Lower lobe of right lung (tissue), 2 donors: ENCODE measurements around the gene ADGRL3. TPM values are rescaled to one million over a fixed set of nuclear protein-coding genes. Genes with fewer than 3 reads are reported as not detected.

Experiments used
- ATAC-seq, 2 donors: fragments of 200-7000 bp; cut with Tn5 transposase; one replicate each; pipeline ENCODE4 v1.9.1; 2020 to 2022; ENCODE audit warnings: mild to moderate bottlenecking in 2 of 2, moderate library complexity in 2 of 2
- DNase-seq: peaks from one replicate; pipeline ENCODE4 v3.0.0-alpha.2; 2020
- H3K27ac ChIP-seq: fragments of 200-600 bp; one replicate; pipeline ENCODE4 v1.8.0; 2022
- H3K27me3 ChIP-seq: fragments of 200-600 bp; one replicate; pipeline ENCODE4 v1.8.0; 2022; ENCODE audit warnings: low read depth
- H3K36me3 ChIP-seq: fragments of 200-600 bp; one replicate; pipeline ENCODE4 v1.8.0; 2022; ENCODE audit warnings: mild to moderate bottlenecking
- H3K4me1 ChIP-seq: fragments of 200-600 bp; one replicate; pipeline ENCODE4 v1.8.0; 2022
- H3K4me3 ChIP-seq: fragments of 200-600 bp; one replicate; pipeline ENCODE4 v1.8.0; 2022; ENCODE audit warnings: mild to moderate bottlenecking
- H3K9me3 ChIP-seq: fragments of 200-600 bp; one replicate; pipeline ENCODE4 v1.8.0; 2022
- CTCF ChIP-seq: fragments of 200-600 bp; IDR thresholded peaks from one replicate; pipeline ENCODE4 v1.8.0; 2022; ENCODE audit warnings: antibody characterized with exemption, mild to moderate bottlenecking
- intact Hi-C: fragments of 100-400 bp; cut with DNase I; formaldehyde crosslinking; loops from one replicate; pipeline ENCODE4 v1.11.0; 2022
- total RNA-seq: library from RNA; stranded (reverse); fragmentation: NEBNext Ultra II Directional; extraction: Animal tissue kit (Norgen Biotek cat#: 25700); gene quantifications from one replicate; pipeline ENCODE4 v1.2.1, GENCODE V29; 2021
- donor health status: DM: no; HTN: yes; CAD: no; lungs with severe emphysema.

Gene ADGRL3
- total RNA-seq, 1 donor from 2014 or later, result 6.0 TPM

GRCh38 chr4:61528595-61528994, 328.5 kb downstream of the ADGRL3 start:
- Histone ChIP-seq H3K27me3 (no peaks in the 10 kb centered on the region), H3K36me3 (no peaks in the 10 kb centered on the region), H3K9me3 (no peaks in the 10 kb centered on the region), H3K27ac (no peak overlapping the region), H3K4me1 (no peaks in the 10 kb centered on the region), H3K4me3 (no peak overlapping the region)
- intact Hi-C loops, result no loop called here
- ATAC-seq (no peak), DNase-seq (no peak)
- TF ChIP-seq CTCF, result no peak

GRCh38 chr4:61531188-61531587, 331.1 kb downstream of the ADGRL3 start:
- Histone ChIP-seq H3K36me3 (no peaks in the 10 kb centered on the region), H3K4me3 (no peak overlapping the region), H3K4me1 (no peaks in the 10 kb centered on the region), H3K27me3 (no peaks in the 10 kb centered on the region), H3K27ac (no peak overlapping the region), H3K9me3 (no peaks in the 10 kb centered on the region)
- no peak for TF ChIP-seq CTCF
- no peak for DNase-seq
- intact Hi-C loops, result no loop called here
- ATAC-seq, result no peak

DNA sequence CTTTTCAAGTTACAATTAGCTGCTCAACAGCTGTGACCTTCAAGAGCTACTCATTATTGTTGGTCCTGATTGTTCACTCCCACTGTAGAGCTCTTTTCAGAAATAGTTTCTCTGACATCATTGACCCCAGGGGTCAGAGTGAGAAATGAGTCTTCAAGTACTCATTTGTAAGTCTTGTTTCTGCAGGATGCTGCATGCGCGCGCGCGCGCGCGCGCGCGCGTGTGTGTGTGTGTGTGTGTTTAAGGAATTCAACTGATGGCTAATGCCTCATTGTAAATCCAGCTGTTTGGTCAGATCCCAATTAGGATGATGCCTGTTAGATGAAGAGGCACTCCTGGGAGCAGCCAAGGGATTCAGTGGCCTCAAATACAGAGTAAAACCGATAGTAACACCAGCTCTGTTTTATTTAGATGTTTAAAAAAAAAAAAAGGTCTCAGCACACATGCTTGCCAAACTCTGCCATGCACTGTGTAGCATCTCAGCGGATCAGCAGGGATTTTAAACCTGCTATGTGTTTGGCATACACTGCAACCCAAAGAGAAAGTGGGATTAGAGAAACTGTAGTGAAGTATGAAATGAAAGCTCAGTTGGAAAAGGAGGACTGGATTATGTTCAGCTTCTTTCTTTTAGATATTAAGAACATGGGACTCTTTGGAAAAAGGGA, 332.3 kb downstream of the ADGRL3 start:
- H3K4me1 ChIP-seq, result no peaks in the 10 kb centered on the region
- no peaks in the 10 kb centered on the region for H3K9me3 ChIP-seq
- intact Hi-C loops, result no loop called here
- DNase-seq (no peak), ATAC-seq (no peak)
- H3K27ac ChIP-seq, result no peak overlapping the region
- no peak overlapping the region for H3K4me3 ChIP-seq
- H3K27me3 ChIP-seq, result no peaks in the 10 kb centered on the region
- no peaks in the 10 kb centered on the region for H3K36me3 ChIP-seq
- TF ChIP-seq CTCF, result no peak

DNA sequence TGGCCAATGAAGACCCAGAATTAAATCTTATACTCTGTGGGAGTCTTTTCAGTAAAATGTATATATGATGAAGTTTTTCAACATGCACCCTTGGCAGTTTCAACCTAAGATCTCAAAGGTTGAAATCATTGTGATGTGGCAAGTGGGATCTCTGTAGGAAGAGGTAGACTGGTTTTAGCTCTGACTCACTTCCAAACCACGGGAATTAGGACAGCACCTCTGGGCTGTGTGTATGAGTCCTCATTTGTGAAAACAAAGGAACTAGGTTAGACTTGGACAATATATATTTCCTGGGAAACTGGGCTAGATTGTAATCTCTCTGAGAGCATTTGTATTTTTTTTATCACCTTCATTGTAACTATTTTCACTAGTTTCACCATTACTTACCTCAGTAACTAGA, 333.0 kb downstream of the ADGRL3 start:
- Histone ChIP-seq H3K9me3 (no peaks in the 10 kb centered on the region), H3K27ac (no peak overlapping the region), H3K36me3 (no peaks in the 10 kb centered on the region), H3K4me3 (no peak overlapping the region), H3K27me3 (no peaks in the 10 kb centered on the region), H3K4me1 (no peaks in the 10 kb centered on the region)
- no peak for TF ChIP-seq CTCF
- ATAC-seq (no peak), DNase-seq (no peak)
- intact Hi-C loops, result no loop called here

- ATAC-seq (peak in 1 of 2 donors; percentile 29), DNase-seq (no peak)
- intact Hi-C loops, result no loop called here
- H3K36me3 ChIP-seq, result no peaks in the 10 kb centered on the region
- H3K27me3 ChIP-seq, result no peaks in the 10 kb centered on the region
- H3K27ac ChIP-seq, result no peak overlapping the region
- no peaks in the 10 kb centered on the region for H3K9me3 ChIP-seq
- H3K4me3 ChIP-seq, result no peak overlapping the region
- no peaks in the 10 kb centered on the region for H3K4me1 ChIP-seq
- no peak for TF ChIP-seq CTCF
These were observed 340.8 kb downstream of the ADGRL3 start for GRCh38 chr4:61540944-61541343.
